Measurements from ENCODE around the gene TFR2.

The TFR2 gene

GRCh38 chr7:100577103-100577502 is 64.2 kb downstream of the TFR2 start:
- Histone ChIP-seq H3K4me1 (ENCODE audit: control insufficient read depth, insufficient read depth, low read length) (peaks cover 1% of the 10 kb centered on the region), H3K27me3 (ENCODE audit: control insufficient read depth, insufficient read depth, low read length) (no peaks in the 10 kb centered on the region), H3K9me3 (ENCODE audit: control insufficient read depth, insufficient read depth, low read length) (no peaks in the 10 kb centered on the region), H3K9ac (ENCODE audit: low read depth, low read length) (no peak overlapping the region), H3K4me3 (ENCODE audit: low read depth, low read length) (no peak overlapping the region), H3K36me3 (ENCODE audit: control insufficient read depth, insufficient read depth, low read length) (peaks cover 45% of the 10 kb centered on the region)

DNA sequence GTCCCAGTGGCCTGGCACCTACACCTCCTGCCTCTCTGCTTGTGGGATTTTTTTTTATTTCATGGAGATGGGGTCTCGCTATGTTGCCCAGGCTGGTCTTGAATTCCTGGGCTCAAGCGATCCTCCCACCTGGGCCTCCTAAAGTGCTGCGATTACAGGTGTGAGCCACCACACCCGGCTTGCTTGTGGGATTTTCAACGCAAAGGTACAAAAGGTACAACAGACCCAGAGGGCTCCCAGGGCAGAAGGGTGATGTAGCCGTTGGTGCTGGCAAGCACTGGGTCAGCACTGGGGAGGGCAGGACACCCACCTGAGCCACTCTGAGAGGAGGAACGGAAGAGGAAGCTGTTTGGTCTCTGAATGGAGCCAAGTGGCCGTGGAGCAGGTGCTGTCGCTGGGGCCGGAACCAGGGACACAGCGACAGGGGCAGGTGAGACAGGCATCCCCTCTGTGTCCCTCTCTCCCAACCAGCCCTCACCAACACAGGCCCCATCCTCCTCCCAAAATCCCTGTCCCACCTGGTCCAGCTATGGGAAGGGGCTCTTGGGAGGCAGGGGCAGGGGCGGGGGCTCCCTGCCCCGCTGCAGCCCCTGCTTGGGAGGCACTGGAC is 64.9 kb downstream of the TFR2 start:
- peaks cover 41% of the 10 kb centered on the region for H3K36me3 ChIP-seq (ENCODE audit: control insufficient read depth, insufficient read depth, low read length)
- no peak overlapping the region for H3K9ac ChIP-seq (ENCODE audit: low read depth, low read length)
- H3K4me1 ChIP-seq (ENCODE audit: control insufficient read depth, insufficient read depth, low read length) = peaks cover 7% of the 10 kb centered on the region
- H3K4me3 ChIP-seq (ENCODE audit: low read depth, low read length) = no peak overlapping the region
- no peaks in the 10 kb centered on the region for H3K9me3 ChIP-seq (ENCODE audit: control insufficient read depth, insufficient read depth, low read length)
- no peaks in the 10 kb centered on the region for H3K27me3 ChIP-seq (ENCODE audit: control insufficient read depth, insufficient read depth, low read length)

GRCh38 chr7:100575746-100576383 is 65.5 kb downstream of the TFR2 start:
- H3K9ac ChIP-seq (ENCODE audit: low read depth, low read length) = no peak overlapping the region
- peaks cover 38% of the 10 kb centered on the region for H3K36me3 ChIP-seq (ENCODE audit: control insufficient read depth, insufficient read depth, low read length)
- H3K27me3 ChIP-seq (ENCODE audit: control insufficient read depth, insufficient read depth, low read length) = no peaks in the 10 kb centered on the region
- H3K9me3 ChIP-seq (ENCODE audit: control insufficient read depth, insufficient read depth, low read length) = no peaks in the 10 kb centered on the region
- no peak overlapping the region for H3K4me3 ChIP-seq (ENCODE audit: low read depth, low read length)
- peaks cover 11% of the 10 kb centered on the region for H3K4me1 ChIP-seq (ENCODE audit: control insufficient read depth, insufficient read depth, low read length)

DNA sequence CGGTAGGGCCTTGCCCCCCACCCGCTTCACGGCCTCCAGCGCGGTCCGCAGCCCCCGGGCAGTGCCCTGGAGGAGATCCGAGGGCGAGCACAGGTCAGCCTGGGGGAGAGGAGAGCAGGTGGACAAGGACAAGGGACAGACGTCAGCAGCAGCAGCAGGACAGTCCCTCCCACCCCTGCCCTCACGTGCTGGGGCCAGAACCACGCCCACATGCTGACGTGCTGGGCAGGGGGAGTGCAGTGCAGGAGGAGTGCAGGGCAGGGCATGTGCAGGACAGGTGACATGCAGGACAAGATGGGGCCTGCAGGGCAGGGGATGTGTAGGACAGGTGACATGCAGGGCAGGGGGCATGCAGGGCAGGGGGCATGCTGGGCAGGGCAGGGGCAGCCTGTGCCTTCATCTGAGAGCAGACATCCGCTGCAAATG is 66.1 kb downstream of the TFR2 start:
- H3K9ac ChIP-seq (ENCODE audit: low read depth, low read length) = no peak overlapping the region
- H3K27me3 ChIP-seq (ENCODE audit: control insufficient read depth, insufficient read depth, low read length) = no peaks in the 10 kb centered on the region
- H3K36me3 ChIP-seq (ENCODE audit: control insufficient read depth, insufficient read depth, low read length) = peaks cover 35% of the 10 kb centered on the region
- peaks cover 13% of the 10 kb centered on the region for H3K4me1 ChIP-seq (ENCODE audit: control insufficient read depth, insufficient read depth, low read length)
- no peak overlapping the region for H3K4me3 ChIP-seq (ENCODE audit: low read depth, low read length)
- H3K9me3 ChIP-seq (ENCODE audit: control insufficient read depth, insufficient read depth, low read length) = no peaks in the 10 kb centered on the region

GRCh38 chr7:100574362-100575205 is 66.8 kb downstream of the TFR2 start:
- peaks cover 13% of the 10 kb centered on the region for H3K4me1 ChIP-seq (ENCODE audit: control insufficient read depth, insufficient read depth, low read length)
- no peak overlapping the region for H3K9ac ChIP-seq (ENCODE audit: low read depth, low read length)
- H3K27me3 ChIP-seq (ENCODE audit: control insufficient read depth, insufficient read depth, low read length) = no peaks in the 10 kb centered on the region
- peaks cover 35% of the 10 kb centered on the region for H3K36me3 ChIP-seq (ENCODE audit: control insufficient read depth, insufficient read depth, low read length)
- H3K9me3 ChIP-seq (ENCODE audit: control insufficient read depth, insufficient read depth, low read length) = no peaks in the 10 kb centered on the region
- no peak overlapping the region for H3K4me3 ChIP-seq (ENCODE audit: low read depth, low read length)

DNA sequence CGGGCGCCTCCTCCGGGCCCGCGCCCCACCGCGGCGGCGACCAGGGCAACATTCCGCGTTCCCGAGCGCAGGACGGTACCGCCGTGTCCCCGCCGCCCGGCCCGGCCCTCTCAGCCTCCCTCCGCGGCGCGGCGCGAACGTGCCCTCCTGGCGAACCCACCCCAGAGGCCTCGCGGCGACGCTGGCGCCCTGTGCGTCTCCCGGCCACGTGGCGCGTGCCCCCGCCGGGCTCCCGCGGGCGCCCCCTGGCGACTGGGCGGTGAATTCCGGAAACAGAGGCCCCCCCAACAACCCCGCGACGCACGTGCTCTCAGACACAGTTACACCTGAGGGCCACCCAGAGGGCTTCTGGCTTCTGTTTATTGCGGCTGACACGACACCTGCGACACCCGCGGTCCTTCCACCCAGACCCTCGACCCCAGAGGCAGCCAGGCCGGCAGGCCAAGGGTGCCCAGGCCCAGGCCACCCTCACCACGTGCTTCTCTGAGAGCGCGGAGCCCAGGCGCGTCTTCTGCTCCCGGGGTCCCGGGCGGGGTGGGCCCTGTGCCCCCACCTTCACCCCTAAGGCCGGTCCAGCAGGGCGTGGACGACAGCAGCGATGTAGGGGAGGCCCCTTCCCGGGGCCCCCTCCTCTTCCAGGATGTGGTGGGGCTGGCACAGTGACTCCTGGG is 67.5 kb downstream of the TFR2 start, which contains the start of gene SAP25:
TSS of gene SAP25 (minus strand) at position 210 of the 671 bp plus-strand sequence. CDS start at position 52, 158 bp downstream.
- H3K9ac ChIP-seq (ENCODE audit: low read depth, low read length) = no peak within 1 kb of the TSS
- no peaks in the 10 kb centered on the region for H3K9me3 ChIP-seq (ENCODE audit: control insufficient read depth, insufficient read depth, low read length)
- no peak within 1 kb of the TSS for H3K4me3 ChIP-seq (ENCODE audit: low read depth, low read length)
- no peaks in the 10 kb centered on the region for H3K27me3 ChIP-seq (ENCODE audit: control insufficient read depth, insufficient read depth, low read length)
- peaks cover 35% of the 10 kb centered on the region for H3K36me3 ChIP-seq (ENCODE audit: control insufficient read depth, insufficient read depth, low read length)
- H3K4me1 ChIP-seq (ENCODE audit: control insufficient read depth, insufficient read depth, low read length) = peaks cover 18% of the 10 kb centered on the region

DNA sequence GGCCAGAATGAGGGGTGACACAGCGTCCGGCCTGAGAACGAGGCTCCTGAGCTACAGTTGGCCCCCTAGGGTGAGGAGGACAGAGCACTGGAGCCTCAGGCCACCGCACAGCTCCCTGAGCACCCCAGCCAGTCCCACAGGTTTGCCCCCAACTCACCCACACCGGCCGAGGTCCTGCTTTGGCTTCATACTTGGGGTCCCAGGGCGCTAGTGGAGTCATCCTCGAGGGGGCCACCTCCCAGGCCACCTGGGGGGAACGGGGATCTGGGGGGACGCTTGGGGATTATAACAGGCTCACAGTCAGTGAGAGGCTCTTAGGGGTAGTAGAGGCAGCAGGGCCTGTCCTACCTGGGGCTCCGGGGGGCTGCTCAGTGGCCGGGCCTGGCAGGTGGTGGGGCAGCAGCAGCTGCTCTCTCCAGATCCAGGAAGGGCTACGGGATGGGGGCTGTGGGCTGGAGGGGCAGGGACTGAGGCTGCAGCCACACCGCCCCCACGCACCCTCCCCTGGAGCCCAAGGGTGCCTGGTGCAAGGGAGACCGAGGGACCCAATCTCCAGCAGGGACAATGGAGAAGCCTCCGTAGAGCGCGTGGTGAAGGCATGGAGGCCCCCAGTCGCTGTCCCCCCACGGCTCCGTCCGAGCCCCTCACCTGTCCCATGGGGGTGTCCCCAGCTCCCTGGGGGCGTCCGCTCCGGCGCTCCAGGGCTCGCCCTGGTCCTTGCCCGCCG is 68.2 kb downstream of the TFR2 start:
- no peaks in the 10 kb centered on the region for H3K27me3 ChIP-seq (ENCODE audit: control insufficient read depth, insufficient read depth, low read length)
- H3K9ac ChIP-seq (ENCODE audit: low read depth, low read length) = no peak overlapping the region
- peaks cover 18% of the 10 kb centered on the region for H3K4me1 ChIP-seq (ENCODE audit: control insufficient read depth, insufficient read depth, low read length)
- H3K36me3 ChIP-seq (ENCODE audit: control insufficient read depth, insufficient read depth, low read length) = peaks cover 31% of the 10 kb centered on the region
- H3K9me3 ChIP-seq (ENCODE audit: control insufficient read depth, insufficient read depth, low read length) = no peaks in the 10 kb centered on the region
- no peak overlapping the region for H3K4me3 ChIP-seq (ENCODE audit: low read depth, low read length)

DNA sequence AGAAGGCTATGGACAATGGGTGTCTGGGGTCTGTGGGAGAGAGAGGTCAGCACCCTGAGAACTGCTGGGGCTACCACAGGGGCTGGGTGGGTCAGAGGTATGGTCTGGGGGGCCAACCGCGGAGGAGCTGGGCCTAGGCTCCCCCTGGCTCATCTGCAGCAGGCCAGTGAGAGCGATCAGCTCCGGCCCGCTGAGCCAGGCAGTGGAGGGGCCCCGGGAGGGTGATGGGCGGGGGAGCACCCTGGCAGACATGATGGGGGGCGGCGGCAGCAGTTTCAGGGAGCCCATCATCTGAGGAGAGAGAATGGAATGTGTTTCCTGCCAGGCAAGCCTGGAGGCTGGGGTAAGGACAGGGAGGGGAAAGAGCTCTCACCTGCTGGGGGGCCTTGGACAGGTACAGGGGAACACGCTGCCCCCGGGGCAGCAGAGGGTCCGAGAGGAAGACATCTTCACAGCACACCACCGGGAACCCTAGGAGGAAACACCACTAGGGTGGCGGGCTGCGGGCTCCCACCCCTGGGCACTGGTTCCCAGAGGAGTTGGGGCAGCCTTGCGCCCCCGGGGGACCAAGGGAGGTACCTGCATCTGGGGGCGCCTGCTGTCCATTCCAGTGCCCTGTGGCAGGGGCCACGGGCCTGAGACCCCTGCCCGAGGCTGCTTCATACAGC is 68.9 kb downstream of the TFR2 start:
- Histone ChIP-seq H3K4me3 (ENCODE audit: low read depth, low read length) (peak overlapping the region; percentile 43), H3K4me1 (ENCODE audit: control insufficient read depth, insufficient read depth, low read length) (peaks cover 18% of the 10 kb centered on the region), H3K27me3 (ENCODE audit: control insufficient read depth, insufficient read depth, low read length) (no peaks in the 10 kb centered on the region), H3K9me3 (ENCODE audit: control insufficient read depth, insufficient read depth, low read length) (no peaks in the 10 kb centered on the region), H3K36me3 (ENCODE audit: control insufficient read depth, insufficient read depth, low read length) (peaks cover 24% of the 10 kb centered on the region), H3K9ac (ENCODE audit: low read depth, low read length) (no peak overlapping the region)

GRCh38 chr7:100571829-100572116 is 69.6 kb downstream of the TFR2 start:
- Histone ChIP-seq H3K9ac (ENCODE audit: low read depth, low read length) (no peak overlapping the region), H3K4me1 (ENCODE audit: control insufficient read depth, insufficient read depth, low read length) (peaks cover 18% of the 10 kb centered on the region), H3K9me3 (ENCODE audit: control insufficient read depth, insufficient read depth, low read length) (no peaks in the 10 kb centered on the region), H3K36me3 (ENCODE audit: control insufficient read depth, insufficient read depth, low read length) (peaks cover 21% of the 10 kb centered on the region), H3K27me3 (ENCODE audit: control insufficient read depth, insufficient read depth, low read length) (no peaks in the 10 kb centered on the region), H3K4me3 (ENCODE audit: low read depth, low read length) (peak overlapping the region; percentile 43)

- H3K4me3 ChIP-seq (ENCODE audit: low read depth, low read length) = peak overlapping the region; percentile 43
- peaks cover 18% of the 10 kb centered on the region for H3K36me3 ChIP-seq (ENCODE audit: control insufficient read depth, insufficient read depth, low read length)
- H3K9me3 ChIP-seq (ENCODE audit: control insufficient read depth, insufficient read depth, low read length) = no peaks in the 10 kb centered on the region
- H3K4me1 ChIP-seq (ENCODE audit: control insufficient read depth, insufficient read depth, low read length) = peaks cover 18% of the 10 kb centered on the region
- H3K9ac ChIP-seq (ENCODE audit: low read depth, low read length) = no peak overlapping the region
- no peaks in the 10 kb centered on the region for H3K27me3 ChIP-seq (ENCODE audit: control insufficient read depth, insufficient read depth, low read length)
Measured at GRCh38 chr7:100570954-100571828, 70.2 kb downstream of the TFR2 start.
